ENCODE results near the gene LHX8.

LHX8 gene

GRCh38 chr1:75166821-75167220 lies 32.6 kb downstream of the LHX8 start:
- Histone ChIP-seq H3K4me1 (ENCODE audit: insufficient read depth, poor library complexity, severe bottlenecking) (no peaks in the 10 kb centered on the region), H3K27me3 (ENCODE audit: insufficient read depth, poor library complexity, severe bottlenecking) (peaks cover 5% of the 10 kb centered on the region), H3K36me3 (ENCODE audit: low read depth) (no peaks in the 10 kb centered on the region), H3K9me3 (ENCODE audit: severe bottlenecking) (no peaks in the 10 kb centered on the region), H3K4me3 (ENCODE audit: severe bottlenecking) (no peak overlapping the region), H3K27ac (ENCODE audit: poor library complexity, severe bottlenecking) (no peak overlapping the region)
- no peak for DNase-seq (ENCODE audit: low spot score)
- no peak for ATAC-seq (ENCODE audit: low read depth)
- TF ChIP-seq, protein P1, sequence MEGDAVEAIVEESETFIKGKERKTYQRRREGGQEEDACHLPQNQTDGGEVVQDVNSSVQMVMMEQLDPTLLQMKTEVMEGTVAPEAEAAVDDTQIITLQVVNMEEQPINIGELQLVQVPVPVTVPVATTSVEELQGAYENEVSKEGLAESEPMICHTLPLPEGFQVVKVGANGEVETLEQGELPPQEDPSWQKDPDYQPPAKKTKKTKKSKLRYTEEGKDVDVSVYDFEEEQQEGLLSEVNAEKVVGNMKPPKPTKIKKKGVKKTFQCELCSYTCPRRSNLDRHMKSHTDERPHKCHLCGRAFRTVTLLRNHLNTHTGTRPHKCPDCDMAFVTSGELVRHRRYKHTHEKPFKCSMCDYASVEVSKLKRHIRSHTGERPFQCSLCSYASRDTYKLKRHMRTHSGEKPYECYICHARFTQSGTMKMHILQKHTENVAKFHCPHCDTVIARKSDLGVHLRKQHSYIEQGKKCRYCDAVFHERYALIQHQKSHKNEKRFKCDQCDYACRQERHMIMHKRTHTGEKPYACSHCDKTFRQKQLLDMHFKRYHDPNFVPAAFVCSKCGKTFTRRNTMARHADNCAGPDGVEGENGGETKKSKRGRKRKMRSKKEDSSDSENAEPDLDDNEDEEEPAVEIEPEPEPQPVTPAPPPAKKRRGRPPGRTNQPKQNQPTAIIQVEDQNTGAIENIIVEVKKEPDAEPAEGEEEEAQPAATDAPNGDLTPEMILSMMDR (IDR thresholded peaks at IDR 0.05; ENCODE audit: poor library complexity, severe bottlenecking), result no peak

- no peaks in the 10 kb centered on the region for H3K9me3 ChIP-seq (ENCODE audit: severe bottlenecking)
- TF ChIP-seq, protein P1 (IDR thresholded peaks at IDR 0.05; ENCODE audit: poor library complexity, severe bottlenecking), result no peak
- H3K4me3 ChIP-seq (ENCODE audit: severe bottlenecking), result no peak overlapping the region
- no peaks in the 10 kb centered on the region for H3K36me3 ChIP-seq (ENCODE audit: low read depth)
- no peak for ATAC-seq (ENCODE audit: low read depth)
- H3K4me1 ChIP-seq (ENCODE audit: insufficient read depth, poor library complexity, severe bottlenecking), result no peaks in the 10 kb centered on the region
- DNase-seq (ENCODE audit: low spot score), result no peak
- H3K27me3 ChIP-seq (ENCODE audit: insufficient read depth, poor library complexity, severe bottlenecking), result no peaks in the 10 kb centered on the region
- H3K27ac ChIP-seq (ENCODE audit: poor library complexity, severe bottlenecking), result no peak overlapping the region
These were observed 35.8 kb downstream of the LHX8 start for GRCh38 chr1:75170011-75170410.

- Histone ChIP-seq H3K9me3 (ENCODE audit: severe bottlenecking) (no peaks in the 10 kb centered on the region), H3K27me3 (ENCODE audit: insufficient read depth, poor library complexity, severe bottlenecking) (no peaks in the 10 kb centered on the region), H3K36me3 (ENCODE audit: low read depth) (no peaks in the 10 kb centered on the region), H3K4me3 (ENCODE audit: severe bottlenecking) (no peak overlapping the region), H3K4me1 (ENCODE audit: insufficient read depth, poor library complexity, severe bottlenecking) (no peaks in the 10 kb centered on the region), H3K27ac (ENCODE audit: poor library complexity, severe bottlenecking) (no peak overlapping the region)
- ATAC-seq (ENCODE audit: low read depth) (no peak), DNase-seq (ENCODE audit: low spot score) (no peak)
- TF ChIP-seq, protein P1 (IDR thresholded peaks at IDR 0.05; ENCODE audit: poor library complexity, severe bottlenecking), result no peak
These were observed 36.8 kb downstream of the LHX8 start for GRCh38 chr1:75170981-75171380.

GRCh38 chr1:75171876-75172275 lies 37.7 kb downstream of the LHX8 start:
- no peak for ATAC-seq (ENCODE audit: low read depth)
- Histone ChIP-seq H3K27ac (ENCODE audit: poor library complexity, severe bottlenecking) (no peak overlapping the region), H3K36me3 (ENCODE audit: low read depth) (no peaks in the 10 kb centered on the region), H3K4me3 (ENCODE audit: severe bottlenecking) (no peak overlapping the region), H3K9me3 (ENCODE audit: severe bottlenecking) (no peaks in the 10 kb centered on the region), H3K4me1 (ENCODE audit: insufficient read depth, poor library complexity, severe bottlenecking) (no peaks in the 10 kb centered on the region), H3K27me3 (ENCODE audit: insufficient read depth, poor library complexity, severe bottlenecking) (no peaks in the 10 kb centered on the region)
- DNase-seq (ENCODE audit: low spot score), result no peak
- TF ChIP-seq, protein P1 (IDR thresholded peaks at IDR 0.05; ENCODE audit: poor library complexity, severe bottlenecking), result no peak

DNA sequence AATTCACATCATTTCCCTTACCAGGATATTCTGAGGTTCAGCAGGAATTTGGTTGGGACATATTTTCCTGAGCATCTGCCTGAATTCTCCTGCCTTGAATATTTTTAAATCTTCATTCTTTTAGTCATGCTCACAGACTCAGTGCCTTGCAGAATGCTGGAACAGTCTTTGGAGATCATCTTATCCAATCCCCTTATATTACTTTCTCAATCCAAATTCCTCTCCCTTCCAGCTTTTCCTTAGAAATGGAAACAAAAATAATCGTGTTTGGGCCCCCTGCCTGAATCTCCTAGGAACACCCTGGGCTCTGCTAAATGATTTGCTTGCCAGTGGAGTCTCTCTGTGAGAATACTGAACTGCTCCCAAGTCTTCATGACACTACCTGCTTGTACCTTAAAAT lies 38.4 kb downstream of the LHX8 start:
- H3K27ac ChIP-seq (ENCODE audit: poor library complexity, severe bottlenecking), result no peak overlapping the region
- ATAC-seq (ENCODE audit: low read depth) (no peak), DNase-seq (ENCODE audit: low spot score) (no peak)
- no peaks in the 10 kb centered on the region for H3K36me3 ChIP-seq (ENCODE audit: low read depth)
- no peaks in the 10 kb centered on the region for H3K4me1 ChIP-seq (ENCODE audit: insufficient read depth, poor library complexity, severe bottlenecking)
- TF ChIP-seq, protein P1 (IDR thresholded peaks at IDR 0.05; ENCODE audit: poor library complexity, severe bottlenecking), result no peak
- no peaks in the 10 kb centered on the region for H3K27me3 ChIP-seq (ENCODE audit: insufficient read depth, poor library complexity, severe bottlenecking)
- no peaks in the 10 kb centered on the region for H3K9me3 ChIP-seq (ENCODE audit: severe bottlenecking)
- H3K4me3 ChIP-seq (ENCODE audit: severe bottlenecking), result no peak overlapping the region
